NCI-H69 (cell line): ENCODE data around the gene ZFAND3.

Source experiments
- DNase-seq: peaks from one replicate; lab custom pipeline; 2025; lab: John Stamatoyannopoulos, UW

ZFAND3 gene

GRCh38 chr6:38049861-38050397, 230.4 kb downstream of the ZFAND3 start:
- peak; percentile 74 for DNase-seq

DNA sequence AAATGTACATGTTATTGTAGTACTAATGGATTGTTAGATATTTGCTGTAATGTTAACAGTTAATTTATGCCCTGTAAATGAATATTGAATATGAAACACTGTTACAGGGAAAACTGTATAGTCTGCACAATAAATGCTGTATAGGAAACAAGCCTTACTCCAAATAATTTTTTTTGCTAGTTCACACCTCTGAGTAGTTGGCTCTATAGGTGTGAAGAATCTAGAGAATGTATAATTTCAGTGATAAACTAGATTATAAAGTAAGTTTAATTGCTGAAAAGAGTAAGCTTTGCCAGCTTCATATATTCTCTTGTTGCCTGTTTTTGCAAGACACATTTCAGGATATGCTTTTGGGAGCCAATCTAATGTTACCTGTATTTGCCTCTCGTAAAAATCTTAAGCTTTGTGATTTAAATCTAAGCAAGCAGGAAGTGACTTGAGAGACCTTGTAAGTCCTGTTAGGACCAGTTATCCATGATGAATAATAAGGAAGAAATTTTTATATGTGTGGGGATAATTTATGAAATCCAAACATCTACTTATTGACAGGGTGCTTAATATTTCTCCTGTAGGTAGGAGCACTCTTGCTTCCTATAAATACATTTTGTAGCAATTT, 232.4 kb downstream of the ZFAND3 start:
- DNase-seq: no peak

- no peak for DNase-seq
These were observed 235.1 kb downstream of the ZFAND3 start for GRCh38 chr6:38054527-38055202.

DNA sequence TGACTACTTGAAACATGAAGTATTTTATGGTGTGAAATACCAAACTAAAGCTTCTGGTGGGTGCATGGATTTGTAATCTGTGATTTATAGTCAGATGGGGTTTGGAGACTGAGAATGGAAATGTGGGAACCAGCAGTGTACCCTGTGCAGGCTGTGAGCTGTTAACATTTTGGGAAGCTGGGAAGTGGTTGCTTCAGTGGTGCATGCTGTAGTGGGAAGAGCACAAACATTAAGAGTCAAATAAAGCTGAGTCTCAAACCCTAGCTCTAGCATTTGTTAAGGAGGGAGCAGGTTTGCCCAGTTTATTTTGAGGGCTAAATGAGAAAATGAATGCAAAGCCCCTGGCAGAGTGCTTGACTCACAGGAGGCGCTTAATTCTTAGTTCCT, 235.7 kb downstream of the ZFAND3 start:
- DNase-seq: no peak

GRCh38 chr6:38056361-38056760, 236.8 kb downstream of the ZFAND3 start:
- DNase-seq: no peak

DNA sequence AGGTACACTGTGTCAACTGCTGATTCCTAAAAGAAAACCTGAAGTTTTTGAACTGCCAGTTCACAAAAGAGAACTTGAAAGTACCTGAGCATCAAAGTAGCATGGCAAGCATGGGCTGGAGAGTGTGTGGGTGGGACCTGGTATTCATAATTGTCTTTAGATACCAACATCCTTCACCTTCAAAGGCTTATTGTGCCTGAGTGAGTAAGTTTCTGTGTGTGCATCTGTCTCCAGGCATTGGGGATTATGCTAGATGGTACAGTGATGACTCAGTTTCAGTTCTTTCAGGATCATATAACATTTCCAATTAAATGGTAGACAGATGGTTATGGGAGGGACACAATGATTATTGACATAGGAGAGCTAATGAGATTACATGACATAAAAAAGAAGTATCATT, 238.5 kb downstream of the ZFAND3 start:
- peak; percentile 97 for DNase-seq

- no peak for DNase-seq
These were observed 242.5 kb downstream of the ZFAND3 start for GRCh38 chr6:38062066-38062465.

DNA sequence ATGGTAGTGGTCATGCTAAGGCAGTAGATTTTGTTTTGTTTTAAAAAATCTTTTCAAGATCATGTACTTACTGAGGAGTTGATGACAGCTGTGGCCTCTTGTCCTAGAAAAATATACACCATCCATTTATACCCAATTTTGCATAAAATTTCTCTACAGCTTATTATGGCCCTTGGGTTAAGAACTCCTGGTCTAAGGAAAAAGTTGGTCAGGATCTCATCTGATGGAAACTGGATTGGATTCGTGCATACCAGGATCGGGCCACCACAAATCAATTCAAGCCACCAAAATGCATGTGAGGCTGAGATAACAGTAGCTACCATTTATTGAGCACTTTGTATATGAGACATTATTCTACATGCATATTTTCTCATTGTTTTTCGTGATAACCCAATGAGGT, 244.4 kb downstream of the ZFAND3 start:
- no peak for DNase-seq

DNA sequence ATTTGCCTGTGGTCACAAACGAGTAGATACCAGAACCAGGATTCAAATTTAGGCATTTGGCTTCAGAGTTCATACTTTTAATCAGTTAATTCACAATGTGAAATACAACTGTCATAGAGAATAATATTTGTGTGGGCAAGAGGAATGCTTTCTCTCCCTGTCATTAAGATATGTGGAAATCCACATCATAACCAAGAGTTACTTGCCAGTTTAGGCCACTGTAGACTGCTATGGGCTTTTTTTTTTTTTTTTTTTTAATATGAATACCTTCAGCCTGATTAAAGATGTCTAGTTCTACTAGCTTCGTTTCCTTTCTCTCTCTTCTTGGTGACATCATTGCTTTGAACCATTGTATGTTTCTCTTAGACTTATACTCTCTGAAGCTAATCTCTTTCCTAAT, 244.9 kb downstream of the ZFAND3 start:
- DNase-seq: no peak

GRCh38 chr6:38065734-38066305, 246.3 kb downstream of the ZFAND3 start:
- no peak for DNase-seq

- DNase-seq: peak; percentile 38
These were observed 247.9 kb downstream of the ZFAND3 start for GRCh38 chr6:38067263-38067980.

DNA sequence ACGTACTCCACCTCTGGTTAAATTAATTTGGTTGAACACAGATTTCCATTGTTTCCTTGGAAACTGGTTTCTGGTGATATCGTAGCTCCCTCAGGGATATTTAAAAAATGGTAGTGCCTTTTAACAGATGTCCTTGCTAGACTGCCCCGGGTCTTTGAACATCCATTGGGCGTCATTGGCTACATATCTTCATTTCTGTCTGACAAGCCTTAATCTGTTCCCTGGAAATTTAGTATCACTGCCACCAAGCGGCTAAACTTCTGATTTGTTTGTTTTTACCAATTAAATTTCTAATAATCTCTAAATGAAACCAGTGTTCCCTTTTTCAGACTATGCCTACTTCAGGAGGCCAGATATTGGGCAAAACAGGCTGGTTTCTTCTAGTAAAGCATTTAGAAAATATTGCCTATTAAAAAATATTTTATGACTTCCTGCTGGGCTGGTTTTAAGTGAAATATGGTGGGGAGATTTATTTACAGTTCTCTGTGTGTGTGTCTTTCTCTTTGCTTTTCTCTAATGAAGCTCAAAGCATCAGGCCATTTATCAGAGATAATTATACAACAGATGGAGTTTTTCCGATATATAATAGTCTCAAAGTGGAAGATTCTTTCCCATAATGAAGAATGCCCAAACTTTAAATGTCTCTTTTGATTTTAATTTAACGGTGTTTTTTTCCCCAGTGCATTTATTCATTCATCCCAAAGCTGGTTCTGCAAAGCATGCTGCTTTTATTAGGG, 249.5 kb downstream of the ZFAND3 start:
- DNase-seq: peak; percentile 80

DNA sequence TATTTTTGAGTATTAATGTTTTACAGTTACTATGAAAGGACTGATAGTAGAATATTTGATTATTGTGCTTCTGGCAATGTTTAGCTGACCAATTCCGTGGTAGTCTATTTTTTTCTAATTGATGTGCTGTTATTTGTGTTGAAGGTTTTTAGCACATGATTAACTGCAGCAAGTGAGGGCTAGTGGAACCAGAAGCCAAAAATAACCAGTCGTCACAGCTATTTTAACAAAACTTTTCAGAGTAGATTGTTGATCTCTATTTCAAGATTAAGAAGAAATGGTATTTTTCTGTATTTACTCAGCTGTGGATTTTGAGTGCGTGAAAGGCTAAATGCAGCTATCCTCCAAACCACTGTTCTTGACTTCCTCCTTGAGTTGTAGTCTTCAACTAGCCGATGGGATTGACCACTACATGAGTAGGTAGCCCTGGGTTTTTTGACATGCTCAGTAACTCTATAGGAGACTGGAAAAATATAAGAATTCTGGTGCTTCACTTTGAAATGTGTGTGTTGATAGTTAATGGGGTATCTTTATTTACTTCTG, 258.0 kb downstream of the ZFAND3 start:
- DNase-seq: no peak

DNA sequence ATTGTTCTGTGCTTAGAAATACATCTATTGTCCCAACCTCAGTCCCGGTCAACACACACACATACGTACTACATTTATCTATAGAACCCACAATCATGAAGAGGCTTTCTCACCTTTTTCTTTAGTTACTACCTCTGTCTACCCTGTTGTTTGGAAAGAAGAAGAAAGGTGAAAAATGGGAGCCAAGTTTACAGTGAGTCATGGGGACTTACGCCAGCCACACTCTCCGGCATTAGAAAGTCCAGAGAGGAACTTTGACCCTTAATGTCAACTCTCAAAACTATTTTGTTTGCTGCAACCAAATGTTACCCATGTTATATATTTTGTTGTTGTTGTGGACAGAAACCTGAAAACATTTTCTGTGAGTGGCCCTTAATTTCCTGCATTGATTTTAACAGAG, 259.1 kb downstream of the ZFAND3 start:
- DNase-seq: no peak

- DNase-seq: no peak
These were observed 259.6 kb downstream of the ZFAND3 start for GRCh38 chr6:38079107-38079506.

GRCh38 chr6:38079537-38079936, 260.0 kb downstream of the ZFAND3 start:
- DNase-seq: no peak

GRCh38 chr6:38080360-38080759, 260.8 kb downstream of the ZFAND3 start:
- no peak for DNase-seq

DNA sequence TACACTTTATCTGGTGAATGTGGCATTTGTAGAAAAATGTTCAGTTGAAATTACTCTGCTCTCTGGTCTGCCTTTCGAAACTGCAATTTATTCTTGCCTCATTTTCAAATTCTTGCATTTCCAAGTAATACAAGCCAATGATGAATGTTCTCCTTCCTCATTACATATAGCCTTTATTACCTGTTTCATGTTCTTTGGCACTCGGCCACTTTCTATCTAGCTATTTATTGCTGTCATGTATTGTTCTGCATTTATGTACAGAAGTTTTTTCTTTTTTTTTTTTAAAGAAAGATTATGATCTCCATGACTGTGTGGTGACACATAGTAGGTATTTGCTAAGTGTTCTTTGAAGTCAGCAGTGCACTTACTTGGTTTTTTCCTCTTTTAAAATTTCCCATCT, 261.4 kb downstream of the ZFAND3 start:
- peak; percentile 68 for DNase-seq

- no peak for DNase-seq
These were observed 265.5 kb downstream of the ZFAND3 start for GRCh38 chr6:38085031-38085430.

GRCh38 chr6:38086346-38086745, 266.8 kb downstream of the ZFAND3 start:
- DNase-seq: no peak

DNA sequence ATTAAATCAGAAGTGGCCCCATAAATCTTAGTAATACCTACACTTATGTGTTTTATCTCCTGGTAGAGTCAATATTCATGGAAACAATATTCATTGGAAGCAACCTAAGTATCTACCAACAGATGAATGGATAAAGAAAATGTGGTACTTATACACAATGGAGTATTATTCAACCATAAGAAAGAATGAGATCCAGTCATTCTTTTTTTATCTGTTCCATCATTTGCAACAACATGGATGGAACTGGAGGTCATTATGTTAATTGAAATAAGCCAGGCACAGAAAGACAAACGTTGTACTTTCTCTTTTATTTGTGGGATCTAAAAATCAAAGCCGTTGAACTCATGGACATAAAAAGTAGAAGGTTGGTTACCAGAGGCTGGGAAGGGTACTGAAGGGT, 268.5 kb downstream of the ZFAND3 start:
- no peak for DNase-seq

DNA sequence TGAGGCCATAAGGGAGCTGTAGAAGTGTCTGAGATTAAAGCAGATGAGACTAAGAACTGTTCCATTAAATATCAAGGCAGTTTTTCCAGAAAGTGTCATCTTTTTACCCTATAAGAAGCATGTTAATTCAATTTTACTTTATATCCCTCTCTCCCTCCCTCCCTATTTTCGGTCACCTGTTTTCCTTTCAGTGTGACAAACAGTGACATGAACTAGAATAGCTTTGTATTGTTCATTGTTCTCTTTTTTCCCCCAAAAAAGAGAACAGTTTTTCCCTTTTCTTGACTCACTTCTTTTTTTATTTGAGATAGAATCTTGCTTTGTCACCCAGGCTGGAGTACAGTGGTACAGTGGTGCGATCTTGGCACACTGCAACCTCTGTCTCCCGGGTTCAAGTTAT, 269.3 kb downstream of the ZFAND3 start:
- DNase-seq: no peak
